Panc1 (cell line): ENCODE results near the gene HYAL3.

Experiments used
- CTCF ChIP-seq: fragments of 450-650 bp; IDR thresholded peaks from 2 replicates; pipeline ENCODE4 v1.5.1; 2017; ENCODE audit warnings: mild to moderate bottlenecking
- REST ChIP-seq, 2 experiments: IDR thresholded peaks; 2 replicates each; pipeline ENCODE4 v1.6.1; 2011 to 2012; ENCODE audit warnings: low read depth in 2 of 2, control low read depth in 1 of 2, low read length in 1 of 2, mild to moderate bottlenecking in 1 of 2, moderate library complexity in 1 of 2; ENCODE audit not compliant: insufficient read depth in 1 of 2
- TCF7L2 ChIP-seq: IDR thresholded peaks from 2 replicates; pipeline ENCODE4 v1.6.1; 2011; ENCODE audit warnings: mild to moderate bottlenecking, low read depth, low read length, inconsistent platforms

- no peak for TF ChIP-seq CTCF
- no peak for TF ChIP-seq TCF7L2
- no peak for TF ChIP-seq REST (IDR thresholded peaks at IDR 0.05; ENCODE audit: insufficient read depth in 1 of 2, low read depth in 2 of 2, low read length in 1 of 2)
Measured at GRCh38 chr3:50338965-50339364, 39.8 kb upstream of the HYAL3 start.
